HepG2 (cell line): ENCODE results near the gene CASKIN2. TPM values are rescaled to one million over a fixed set of nuclear protein-coding genes. Genes with fewer than 3 reads are reported as not detected.
A peak's percentile ranks its signal among the peaks of the same experiment; 100 is the strongest.

ENCODE experiments used
- AFF4 ChIP-seq: sonication (generic); formaldehyde crosslinking; IDR thresholded peaks from 2 replicates; pipeline ENCODE4 v1.4.0; 2020; ENCODE audit warnings: missing genetic modification reagents
- CEBPB ChIP-seq: IDR thresholded peaks from 2 replicates; pipeline ENCODE4 v1.6.1; 2011; ENCODE audit warnings: low read depth, low read length, improper control_type of control experiment, borderline replicate concordance
- CENPBD1 ChIP-seq: sonication (generic); formaldehyde crosslinking; IDR thresholded peaks from 2 replicates; pipeline ENCODE4 v1.8.0; 2022; ENCODE audit warnings: missing genetic modification reagents, low read depth, mild to moderate bottlenecking, borderline replicate concordance
- GATAD2A ChIP-seq: IDR thresholded peaks from 2 replicates; pipeline ENCODE4 v1.6.1; 2016
- KDM1A ChIP-seq: IDR thresholded peaks from 2 replicates; pipeline ENCODE4 v1.6.1; 2016; ENCODE audit warnings: missing compliant biosample characterization
- NR0B2 ChIP-seq: sonication (generic); formaldehyde crosslinking; IDR thresholded peaks from 2 replicates; pipeline ENCODE4 v1.4.0; 2020; ENCODE audit warnings: mild to moderate bottlenecking, missing genetic modification reagents
- RXRB ChIP-seq: IDR thresholded peaks from 2 replicates; pipeline ENCODE4 v1.6.1; 2016; ENCODE audit warnings: borderline replicate concordance, missing genetic modification reagents, missing compliant biosample characterization
- THRA ChIP-seq: sonication (generic); formaldehyde crosslinking; IDR thresholded peaks from 2 replicates; pipeline ENCODE4 v1.4.0; 2020; ENCODE audit warnings: missing genetic modification reagents, borderline replicate concordance
- TIGD3 ChIP-seq: sonication (generic); formaldehyde crosslinking; IDR thresholded peaks from 2 replicates; pipeline ENCODE4 v1.5.1; 2020; ENCODE audit warnings: mild to moderate bottlenecking, missing genetic modification reagents, borderline replicate concordance
- ZFP37 ChIP-seq: sonication (generic); formaldehyde crosslinking; IDR thresholded peaks from 2 replicates; pipeline ENCODE4 v1.4.0; 2020; ENCODE audit warnings: missing genetic modification reagents, borderline replicate concordance
- ZNF510 ChIP-seq: sonication (generic); formaldehyde crosslinking; IDR thresholded peaks from 2 replicates; pipeline ENCODE4 v1.4.0; 2020; ENCODE audit warnings: low read depth, mild to moderate bottlenecking, missing genetic modification reagents
- ZNF563 ChIP-seq: sonication (generic); formaldehyde crosslinking; IDR thresholded peaks from 2 replicates; pipeline ENCODE4 v1.8.0; 2022; ENCODE audit warnings: mild to moderate bottlenecking, moderate library complexity, missing genetic modification reagents
- ZNF841 ChIP-seq: sonication (generic); formaldehyde crosslinking; IDR thresholded peaks from 2 replicates; pipeline ENCODE4 v1.8.1; 2023; ENCODE audit warnings: missing genetic modification reagents, borderline replicate concordance
- ZSCAN21 ChIP-seq: sonication (generic); formaldehyde crosslinking; IDR thresholded peaks from 2 replicates; pipeline ENCODE4 v1.8.0; 2022; ENCODE audit warnings: mild to moderate bottlenecking, missing genetic modification reagents, moderate library complexity, borderline replicate concordance
- ZUFSP ChIP-seq: sonication (generic); formaldehyde crosslinking; IDR thresholded peaks from 2 replicates; pipeline ENCODE4 v1.9.0; 2021; ENCODE audit warnings: missing genetic modification reagents, mild to moderate bottlenecking, borderline replicate concordance
- polyA plus RNA-seq, 8 experiments: library from polyadenylated mRNA; depleted of rRNA in 3 of 8; stranded (reverse) in 7 of 8; unstranded in 1 of 8; fragments of >200 nt; fragmentation: Illumina TruSeq in 4 of 8; extraction: Trizol in 4 of 8; gene quantifications; 2 replicates each; pipeline versions ENCODE4 v1.2.1 to v1.2.3, GENCODE V29; 2011 to 2016; ENCODE audit warnings: low read depth in 4 of 8, missing spikeins in 1 of 8, mixed read lengths in 1 of 8; ENCODE audit not compliant: insufficient read depth in 1 of 8
- total RNA-seq, 5 experiments: library from RNA; depleted of rRNA; stranded (reverse); fragments of >200 nt; fragmentation: Illumina TruSeq; extraction: Trizol; gene quantifications; 2 replicates each; pipeline ENCODE4 v1.2.3, GENCODE V29; 2016; ENCODE audit warnings: low read depth in 1 of 5

The CASKIN2 gene
- total and polyA plus RNA-seq, 2 of the 13 experiments (the other 11 are each of a cell fraction or from before 2014, with no cell fraction given): 5.2 to 7.8 TPM

GRCh38 chr17:75557075-75557851 is 41.9 kb upstream of the CASKIN2 start (continued):
- no peak for TF ChIP-seq AFF4 (CRISPR knock-in tag)
- peak; percentile 67 for TF ChIP-seq ZNF563 (CRISPR knock-in tag)
- peak; percentile 98 for TF ChIP-seq ZSCAN21
- TF ChIP-seq TIGD3 (CRISPR knock-in tag): no peak
- TF ChIP-seq THRA (CRISPR knock-in tag): peak; percentile 85; the same call in 1 of the 2 replicates
- no peak for TF ChIP-seq ZNF510 (CRISPR knock-in tag)
- peak; percentile 95 for TF ChIP-seq GATAD2A (CRISPR knock-in tag)
- peak; percentile 91 for TF ChIP-seq NR0B2 (CRISPR knock-in tag)
- TF ChIP-seq RXRB: peak; percentile 90
- TF ChIP-seq ZNF841 (CRISPR knock-in tag): no peak
- TF ChIP-seq ZFP37 (CRISPR knock-in tag): peak; percentile 65; the same call in 1 of the 2 replicates
- TF ChIP-seq CENPBD1 (CRISPR knock-in tag): no peak
- TF ChIP-seq ZUFSP: no peak
- no peak for TF ChIP-seq CEBPB
- TF ChIP-seq KDM1A (CRISPR knock-in tag): peak; percentile 68; the same call in 1 of the 2 replicates
